Endothelial cell of coronary artery (primary cell): ENCODE results near the gene KRTAP4-3. TPM values are rescaled to one million over a fixed set of nuclear protein-coding genes. Genes with fewer than 3 reads are reported as not detected.

Source experiments
- total RNA-seq: library from RNA; depleted of rRNA; stranded (reverse); fragments of >200 nt; gene quantifications from 2 replicates; pipeline ENCODE4 v1.2.3, GENCODE V29; 2014

Gene KRTAP4-3
- not detected in 2 replicates for total RNA-seq

GRCh38 chr17:41168121-41168520 lies at the start of gene KRTAP4-3:
KRTAP4-3 (minus strand) TSS chr17:41168221; CDS start chr17:41168172, 49 bp downstream.

GRCh38 chr17:41189837-41190318 lies 21.9 kb upstream of the KRTAP4-3 start, which contains the start of gene KRTAP9-1:
KRTAP9-1 (plus strand) TSS chr17:41189887; CDS start chr17:41189887, 0 bp downstream.

GRCh38 chr17:41184480-41184961 lies 16.5 kb upstream of the KRTAP4-3 start, which contains the start of gene KRTAP4-1:
KRTAP4-1 (minus strand) TSS chr17:41184911; CDS start chr17:41184854, 57 bp downstream.

GRCh38 chr17:41177727-41178271 lies 9.8 kb upstream of the KRTAP4-3 start, which contains the start of gene KRTAP4-2:
KRTAP4-2 (minus strand) TSS chr17:41178221; CDS start chr17:41178164, 57 bp downstream.

GRCh38 chr17:41160648-41161047 lies 7.4 kb downstream of the KRTAP4-3 start, which contains the start of gene KRTAP4-4:
KRTAP4-4 (minus strand) TSS chr17:41160748; CDS start chr17:41160691, 57 bp downstream.

GRCh38 chr17:41149652-41149985 lies 18.4 kb downstream of the KRTAP4-3 start, which contains the start of gene KRTAP4-5:
KRTAP4-5 (minus strand) TSS chr17:41149825; CDS start chr17:41149767, 58 bp downstream.

GRCh38 chr17:41140360-41141131 lies 27.5 kb downstream of the KRTAP4-3 start, which contains the start of gene KRTAP4-6:
KRTAP4-6 (minus strand) TSS chr17:41140544; CDS start chr17:41140487, 57 bp downstream.

GRCh38 chr17:41123991-41124371 lies 44.0 kb downstream of the KRTAP4-3 start, which contains the start of gene KRTAP4-12:
KRTAP4-12 (minus strand) TSS chr17:41124182; CDS start chr17:41124122, 60 bp downstream.

GRCh38 chr17:41117846-41118386 lies 50.1 kb downstream of the KRTAP4-3 start, which contains the start of gene KRTAP4-11:
KRTAP4-11 (minus strand) TSS chr17:41118373; CDS start chr17:41118315, 58 bp downstream.

Other genes starting within 250 kb of the KRTAP4-3 start
- not detected in 2 replicates for gene KRT23, start 230.6 kb downstream of the KRTAP4-3 start, total RNA-seq
- not detected in 2 replicates for gene KRT39, start 201.3 kb downstream of the KRTAP4-3 start, total RNA-seq
- gene KRT40, start 183.9 kb downstream of the KRTAP4-3 start, total RNA-seq = not detected in 2 replicates
- gene KRTAP3-3, start 174.1 kb downstream of the KRTAP4-3 start, total RNA-seq = not detected in 2 replicates
- gene KRTAP3-2, start 168.3 kb downstream of the KRTAP4-3 start, total RNA-seq = not detected in 2 replicates
- not detected in 2 replicates for gene KRTAP3-1, start 159.1 kb downstream of the KRTAP4-3 start, total RNA-seq
- gene KRTAP1-5, start 141.0 kb downstream of the KRTAP4-3 start, total RNA-seq = not detected in 2 replicates
- gene KRTAP1-4, start 138.0 kb downstream of the KRTAP4-3 start, total RNA-seq = not detected in 2 replicates
- not detected in 2 replicates for gene KRTAP1-3, start 133.3 kb downstream of the KRTAP4-3 start, total RNA-seq
- gene KRTAP1-1, start 126.8 kb downstream of the KRTAP4-3 start, total RNA-seq = not detected in 2 replicates
- gene KRTAP2-1, start 120.9 kb downstream of the KRTAP4-3 start, total RNA-seq = not detected in 2 replicates
- gene KRTAP2-2, start 113.0 kb downstream of the KRTAP4-3 start, total RNA-seq = not detected in 2 replicates
- not detected in 2 replicates for gene KRTAP2-3, start 108.1 kb downstream of the KRTAP4-3 start, total RNA-seq
- not detected in 2 replicates for gene KRTAP2-4, start 102.3 kb downstream of the KRTAP4-3 start, total RNA-seq
- gene KRTAP4-7, start 84.1 kb downstream of the KRTAP4-3 start, total RNA-seq = not detected in 2 replicates
- not detected in 2 replicates for gene KRTAP4-8, start 70.1 kb downstream of the KRTAP4-3 start, total RNA-seq
- not detected in 2 replicates for gene KRTAP4-16, start 66.0 kb downstream of the KRTAP4-3 start, total RNA-seq
- not detected in 2 replicates for gene KRTAP4-9, start 62.8 kb downstream of the KRTAP4-3 start, total RNA-seq
- gene KRTAP4-11, start 49.8 kb downstream of the KRTAP4-3 start, total RNA-seq = not detected in 2 replicates
- gene KRTAP4-12, start 44.0 kb downstream of the KRTAP4-3 start, total RNA-seq = not detected in 2 replicates
- not detected in 2 replicates for gene KRTAP4-6, start 27.7 kb downstream of the KRTAP4-3 start, total RNA-seq
- not detected in 2 replicates for gene KRTAP4-5, start 18.4 kb downstream of the KRTAP4-3 start, total RNA-seq
- gene KRTAP4-4, start 7.5 kb downstream of the KRTAP4-3 start, total RNA-seq = not detected in 2 replicates
- gene KRTAP4-2, start 10.0 kb upstream of the KRTAP4-3 start, total RNA-seq = not detected in 2 replicates
- gene KRTAP4-1, start 16.7 kb upstream of the KRTAP4-3 start, total RNA-seq = not detected in 2 replicates
- not detected in 2 replicates for gene KRTAP9-1, start 21.7 kb upstream of the KRTAP4-3 start, total RNA-seq
- gene KRTAP9-2, start 58.4 kb upstream of the KRTAP4-3 start, total RNA-seq = not detected in 2 replicates
- not detected in 2 replicates for gene KRTAP9-3, start 64.2 kb upstream of the KRTAP4-3 start, total RNA-seq
- gene KRTAP9-8, start 69.8 kb upstream of the KRTAP4-3 start, total RNA-seq = not detected in 2 replicates
- gene KRTAP9-4, start 81.5 kb upstream of the KRTAP4-3 start, total RNA-seq = not detected in 2 replicates
- not detected in 2 replicates for gene KRTAP9-9, start 87.2 kb upstream of the KRTAP4-3 start, total RNA-seq
- gene KRTAP9-6, start 97.2 kb upstream of the KRTAP4-3 start, total RNA-seq = not detected in 2 replicates
- gene KRTAP9-7, start 107.5 kb upstream of the KRTAP4-3 start, total RNA-seq = not detected in 2 replicates
- gene KRTAP29-1, start 134.6 kb upstream of the KRTAP4-3 start, total RNA-seq = not detected in 2 replicates
- not detected in 2 replicates for gene KRTAP16-1, start 141.1 kb upstream of the KRTAP4-3 start, total RNA-seq
- not detected in 2 replicates for gene KRTAP17-1, start 147.5 kb upstream of the KRTAP4-3 start, total RNA-seq
- gene KRT33A, start 182.6 kb upstream of the KRTAP4-3 start, total RNA-seq = not detected in 2 replicates
- gene KRT33B, start 201.6 kb upstream of the KRTAP4-3 start, total RNA-seq = not detected in 2 replicates
- gene KRT34, start 214.1 kb upstream of the KRTAP4-3 start, total RNA-seq = not detected in 2 replicates
- gene KRT31, start 229.4 kb upstream of the KRTAP4-3 start, total RNA-seq = not detected in 2 replicates